Measurements from ENCODE around the gene BICRA.

DNA sequence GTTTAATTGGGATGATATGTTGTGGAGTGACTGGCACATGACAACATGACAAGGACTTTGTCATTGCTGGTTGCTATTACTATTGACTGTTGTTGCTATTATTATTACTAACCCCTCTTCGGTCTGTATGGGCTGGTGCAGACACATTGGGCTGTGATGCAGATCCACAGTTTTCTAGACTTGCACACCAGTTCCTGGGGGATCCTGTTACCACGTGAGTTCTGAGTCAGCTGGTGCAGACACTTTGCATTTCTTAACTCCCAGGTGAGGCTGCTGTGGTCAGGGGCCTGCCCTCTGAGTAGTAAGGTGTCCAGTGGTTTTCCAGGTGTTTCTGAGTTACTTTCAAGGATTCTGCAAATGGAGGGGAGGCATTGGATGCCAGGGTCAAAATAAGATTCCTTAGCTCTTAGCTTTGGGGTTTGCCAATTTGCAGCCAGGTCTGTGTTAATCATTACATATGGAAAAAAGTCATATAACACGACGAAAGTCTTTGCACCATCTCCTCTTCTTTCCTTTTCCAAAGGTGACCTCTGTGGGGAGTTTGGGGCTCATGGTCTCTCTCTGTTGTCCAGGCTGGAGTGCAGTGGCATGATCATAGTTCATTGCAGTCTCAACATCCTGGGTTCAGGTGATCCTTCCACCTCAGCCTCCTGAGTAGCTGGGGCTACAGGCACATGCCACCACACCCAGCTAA is 19.3 kb downstream of the BICRA start:
- TF ChIP-seq, protein P1, sequence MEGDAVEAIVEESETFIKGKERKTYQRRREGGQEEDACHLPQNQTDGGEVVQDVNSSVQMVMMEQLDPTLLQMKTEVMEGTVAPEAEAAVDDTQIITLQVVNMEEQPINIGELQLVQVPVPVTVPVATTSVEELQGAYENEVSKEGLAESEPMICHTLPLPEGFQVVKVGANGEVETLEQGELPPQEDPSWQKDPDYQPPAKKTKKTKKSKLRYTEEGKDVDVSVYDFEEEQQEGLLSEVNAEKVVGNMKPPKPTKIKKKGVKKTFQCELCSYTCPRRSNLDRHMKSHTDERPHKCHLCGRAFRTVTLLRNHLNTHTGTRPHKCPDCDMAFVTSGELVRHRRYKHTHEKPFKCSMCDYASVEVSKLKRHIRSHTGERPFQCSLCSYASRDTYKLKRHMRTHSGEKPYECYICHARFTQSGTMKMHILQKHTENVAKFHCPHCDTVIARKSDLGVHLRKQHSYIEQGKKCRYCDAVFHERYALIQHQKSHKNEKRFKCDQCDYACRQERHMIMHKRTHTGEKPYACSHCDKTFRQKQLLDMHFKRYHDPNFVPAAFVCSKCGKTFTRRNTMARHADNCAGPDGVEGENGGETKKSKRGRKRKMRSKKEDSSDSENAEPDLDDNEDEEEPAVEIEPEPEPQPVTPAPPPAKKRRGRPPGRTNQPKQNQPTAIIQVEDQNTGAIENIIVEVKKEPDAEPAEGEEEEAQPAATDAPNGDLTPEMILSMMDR (conservative IDR thresholded peaks at IDR 0.05): no peak
- TF ChIP-seq EZH2 (IDR thresholded peaks at IDR 0.05; ENCODE audit: low read depth): no peak
